WTC11 (cell line): ENCODE results near the gene BRPF1. TPM values are rescaled to one million over a fixed set of nuclear protein-coding genes. Genes with fewer than 3 reads are reported as not detected.

ENCODE experiments used
- ATAC-seq: fragments of 200-7000 bp; cut with Tn5 transposase; 2 replicates; pipeline ENCODE4 v1.10.0; 2021; ENCODE audit warnings: mild to moderate bottlenecking, moderate library complexity
- CTCF ChIA-PET: fragments of 300-600 bp; sonication (Branson Sonifier 250); formaldehyde crosslinking; loops from one replicate; lab custom pipeline; 2021; ENCODE audit warnings: antibody characterized with exemption; lab: Charles Lee
- POLR2A ChIA-PET: fragments of 350-600 bp; sonication (Branson Sonifier 250); formaldehyde crosslinking; loops from one replicate; lab custom pipeline; 2021; ENCODE audit warnings: antibody characterized with exemption; lab: Charles Lee
- DNase-seq: peaks from one replicate; pipeline ENCODE4 v3.0.0; 2021; ENCODE audit warnings: low spot score
- H3K27ac Mint-ChIP-seq: 2 replicates; pipeline ENCODE4 v1.8.0; 2021; ENCODE audit warnings: mixed read lengths
- H3K27me3 Mint-ChIP-seq: 2 replicates; pipeline ENCODE4 v1.8.0; 2021; ENCODE audit warnings: low read depth, mild to moderate bottlenecking, moderate library complexity, mixed read lengths
- H3K36me3 Mint-ChIP-seq: 2 replicates; pipeline ENCODE4 v1.8.0; 2021; ENCODE audit warnings: mixed read lengths
- H3K4me1 Mint-ChIP-seq: 2 replicates; pipeline ENCODE4 v1.8.0; 2022; ENCODE audit warnings: mixed read lengths
- H3K4me3 Mint-ChIP-seq: 2 replicates; pipeline ENCODE4 v1.8.0; 2021; ENCODE audit warnings: mild to moderate bottlenecking, moderate library complexity, mixed read lengths
- H3K9me3 Mint-ChIP-seq: 2 replicates; pipeline ENCODE4 v1.8.0; 2021; ENCODE audit warnings: mixed read lengths
- FOXK1 ChIP-seq: sonication (generic); formaldehyde crosslinking; IDR thresholded peaks from 2 replicates; pipeline ENCODE4 v1.8.0; 2022; ENCODE audit warnings: mild to moderate bottlenecking, moderate library complexity, missing genetic modification reagents
- FOXP1 ChIP-seq: sonication (generic); formaldehyde crosslinking; IDR thresholded peaks from 2 replicates; pipeline ENCODE4 v1.8.0; 2022; ENCODE audit warnings: missing genetic modification reagents, mild to moderate bottlenecking, moderate library complexity, borderline replicate concordance
- GRHL2 ChIP-seq: fragments of 250-450 bp; sonication (Bioruptor Pico); IDR thresholded peaks from 2 replicates; pipeline ENCODE4 v1.8.0; 2022; ENCODE audit warnings: mild to moderate bottlenecking, moderate library complexity; ENCODE audit not compliant: insufficient replicate concordance, severe bottlenecking
- HMGA2 ChIP-seq: fragments of 250-450 bp; sonication (Bioruptor Pico); IDR thresholded peaks from 2 replicates; pipeline ENCODE4 v1.4.0; 2021; ENCODE audit warnings: mild to moderate bottlenecking, moderate library complexity
- IRF2 ChIP-seq: sonication (generic); formaldehyde crosslinking; IDR thresholded peaks from 2 replicates; pipeline ENCODE4 v1.8.0; 2022; ENCODE audit warnings: low read depth, missing genetic modification reagents, borderline replicate concordance
- MXD4 ChIP-seq: fragments of 250-450 bp; sonication (Bioruptor Pico); IDR thresholded peaks from 2 replicates; pipeline ENCODE4 v1.8.0; 2021; ENCODE audit warnings: mild to moderate bottlenecking, moderate library complexity, borderline replicate concordance
- NR2C2 ChIP-seq: sonication (generic); formaldehyde crosslinking; IDR thresholded peaks from 2 replicates; pipeline ENCODE4 v1.8.0; 2022; ENCODE audit warnings: mild to moderate bottlenecking, missing genetic modification reagents
- OVOL2 ChIP-seq: fragments of 250-450 bp; sonication (Bioruptor Pico); IDR thresholded peaks from 2 replicates; pipeline ENCODE4 v1.9.0; 2021; ENCODE audit warnings: mild to moderate bottlenecking, borderline replicate concordance
- PRRX2 ChIP-seq: fragments of 250-450 bp; sonication (Bioruptor Pico); IDR thresholded peaks from 2 replicates; pipeline ENCODE4 v1.8.0; 2021; ENCODE audit warnings: mild to moderate bottlenecking
- RELA ChIP-seq: sonication (generic); formaldehyde crosslinking; IDR thresholded peaks from 2 replicates; pipeline ENCODE4 v1.8.1; 2022; ENCODE audit warnings: missing genetic modification reagents, mild to moderate bottlenecking, borderline replicate concordance
- SMAD3 ChIP-seq: sonication (generic); formaldehyde crosslinking; IDR thresholded peaks from 2 replicates; pipeline ENCODE4 v1.8.0; 2022; ENCODE audit warnings: missing genetic modification reagents, mild to moderate bottlenecking, borderline replicate concordance
- TEAD4 ChIP-seq: sonication (generic); formaldehyde crosslinking; IDR thresholded peaks from 2 replicates; pipeline ENCODE4 v1.8.0; 2022; ENCODE audit warnings: mild to moderate bottlenecking, missing genetic modification reagents
- TP53 ChIP-seq: sonication (generic); formaldehyde crosslinking; IDR thresholded peaks from 2 replicates; pipeline ENCODE4 v1.8.1; 2023; ENCODE audit warnings: mild to moderate bottlenecking, missing genetic modification reagents
- ZNF138 ChIP-seq: sonication (generic); formaldehyde crosslinking; conservative IDR thresholded peaks from 2 replicates; pipeline ENCODE4 v1.8.1; 2022; ENCODE audit warnings: mild to moderate bottlenecking, moderate library complexity, missing genetic modification reagents
- ZNF219 ChIP-seq: sonication (generic); formaldehyde crosslinking; IDR thresholded peaks from 2 replicates; pipeline ENCODE4 v1.8.0; 2023; ENCODE audit warnings: missing genetic modification reagents, mild to moderate bottlenecking, borderline replicate concordance
- ZNF232 ChIP-seq: sonication (generic); formaldehyde crosslinking; IDR thresholded peaks from 2 replicates; pipeline ENCODE4 v1.8.0; 2022; ENCODE audit warnings: mild to moderate bottlenecking, missing genetic modification reagents
- ZNF317 ChIP-seq: sonication (generic); formaldehyde crosslinking; IDR thresholded peaks from 2 replicates; pipeline ENCODE4 v1.8.1; 2023; ENCODE audit warnings: low read depth, mild to moderate bottlenecking, moderate library complexity, missing genetic modification reagents, borderline replicate concordance
- total RNA-seq: library from RNA; stranded (reverse); gene quantifications from 3 replicates; pipeline ENCODE4 v1.2.3, GENCODE V29; 2021
- TF ChIP-seq, protein P1 (sequence below): sonication (generic); formaldehyde crosslinking; IDR thresholded peaks from 2 replicates; pipeline ENCODE4 v1.8.0; 2022; ENCODE audit warnings: missing genetic modification reagents
- TF ChIP-seq, protein P2 (sequence below): sonication (generic); formaldehyde crosslinking; IDR thresholded peaks from 2 replicates; pipeline ENCODE4 v1.8.1; 2022; ENCODE audit warnings: low read depth, missing genetic modification reagents, borderline replicate concordance
- TF ChIP-seq, protein P3 (sequence below): fragments of 250-450 bp; sonication (Bioruptor Pico); IDR thresholded peaks from 2 replicates; pipeline ENCODE4 v1.9.0; 2021; ENCODE audit warnings: mild to moderate bottlenecking, borderline replicate concordance
- TF ChIP-seq, protein P4 (sequence below): sonication (generic); formaldehyde crosslinking; IDR thresholded peaks from 2 replicates; pipeline ENCODE4 v1.8.1; 2023; ENCODE audit warnings: mild to moderate bottlenecking, moderate library complexity, missing genetic modification reagents
- TF ChIP-seq, protein P5 (sequence below): sonication (generic); formaldehyde crosslinking; IDR thresholded peaks from 2 replicates; pipeline ENCODE4 v1.8.1; 2023; ENCODE audit warnings: mild to moderate bottlenecking, missing genetic modification reagents, moderate library complexity
- TF ChIP-seq, protein P6 (sequence below): fragments of 250-450 bp; sonication (Bioruptor Pico); IDR thresholded peaks from 2 replicates; pipeline ENCODE4 v1.8.0; 2021; ENCODE audit warnings: mild to moderate bottlenecking
- TF ChIP-seq, protein P7 (sequence below): sonication (generic); formaldehyde crosslinking; IDR thresholded peaks from 2 replicates; pipeline ENCODE4 v1.8.0; 2022; ENCODE audit warnings: mild to moderate bottlenecking, missing genetic modification reagents

Gene BRPF1
- total RNA-seq, 1 experiment from 2014 or later: 22.8 TPM

DNA sequence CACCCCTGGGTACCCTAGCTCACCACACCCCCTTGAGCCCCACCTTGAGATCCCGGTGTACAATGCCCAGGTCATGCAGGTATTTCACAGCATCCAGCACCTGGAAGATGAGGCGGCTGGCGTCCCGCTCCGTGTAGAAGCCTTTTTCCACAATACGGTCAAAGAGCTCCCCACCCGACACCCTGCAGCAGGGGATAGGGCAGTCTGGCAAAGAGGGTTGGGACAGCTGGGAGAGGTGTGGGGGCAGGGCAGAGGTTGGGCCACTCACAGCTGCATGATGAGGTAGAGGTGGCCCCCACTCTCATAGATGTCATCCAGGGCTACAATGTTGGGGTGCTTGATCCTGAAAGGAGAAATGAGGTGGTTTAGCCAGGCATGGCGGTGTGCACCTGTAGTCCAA is 31.3 kb downstream of the BRPF1 start (continued):
- TF ChIP-seq, protein P1, sequence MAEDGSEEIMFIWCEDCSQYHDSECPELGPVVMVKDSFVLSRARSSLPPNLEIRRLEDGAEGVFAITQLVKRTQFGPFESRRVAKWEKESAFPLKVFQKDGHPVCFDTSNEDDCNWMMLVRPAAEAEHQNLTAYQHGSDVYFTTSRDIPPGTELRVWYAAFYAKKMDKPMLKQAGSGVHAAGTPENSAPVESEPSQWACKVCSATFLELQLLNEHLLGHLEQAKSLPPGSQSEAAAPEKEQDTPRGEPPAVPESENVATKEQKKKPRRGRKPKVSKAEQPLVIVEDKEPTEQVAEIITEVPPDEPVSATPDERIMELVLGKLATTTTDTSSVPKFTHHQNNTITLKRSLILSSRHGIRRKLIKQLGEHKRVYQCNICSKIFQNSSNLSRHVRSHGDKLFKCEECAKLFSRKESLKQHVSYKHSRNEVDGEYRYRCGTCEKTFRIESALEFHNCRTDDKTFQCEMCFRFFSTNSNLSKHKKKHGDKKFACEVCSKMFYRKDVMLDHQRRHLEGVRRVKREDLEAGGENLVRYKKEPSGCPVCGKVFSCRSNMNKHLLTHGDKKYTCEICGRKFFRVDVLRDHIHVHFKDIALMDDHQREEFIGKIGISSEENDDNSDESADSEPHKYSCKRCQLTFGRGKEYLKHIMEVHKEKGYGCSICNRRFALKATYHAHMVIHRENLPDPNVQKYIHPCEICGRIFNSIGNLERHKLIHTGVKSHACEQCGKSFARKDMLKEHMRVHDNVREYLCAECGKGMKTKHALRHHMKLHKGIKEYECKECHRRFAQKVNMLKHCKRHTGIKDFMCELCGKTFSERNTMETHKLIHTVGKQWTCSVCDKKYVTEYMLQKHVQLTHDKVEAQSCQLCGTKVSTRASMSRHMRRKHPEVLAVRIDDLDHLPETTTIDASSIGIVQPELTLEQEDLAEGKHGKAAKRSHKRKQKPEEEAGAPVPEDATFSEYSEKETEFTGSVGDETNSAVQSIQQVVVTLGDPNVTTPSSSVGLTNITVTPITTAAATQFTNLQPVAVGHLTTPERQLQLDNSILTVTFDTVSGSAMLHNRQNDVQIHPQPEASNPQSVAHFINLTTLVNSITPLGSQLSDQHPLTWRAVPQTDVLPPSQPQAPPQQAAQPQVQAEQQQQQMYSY: no peak
- TF ChIP-seq OVOL2 (CRISPR knock-in tag): no peak
- TF ChIP-seq SMAD3: no peak
- no peak for TF ChIP-seq NR2C2
- TF ChIP-seq FOXP1 (CRISPR knock-in tag): no peak
- no peak for TF ChIP-seq ZNF219 (CRISPR knock-in tag)
- no peak for TF ChIP-seq ZNF232 (CRISPR knock-in tag)
- TF ChIP-seq MXD4 (CRISPR knock-in tag): no peak
- TF ChIP-seq HMGA2: no peak
- no peak for TF ChIP-seq TP53 (CRISPR knock-in tag)
- TF ChIP-seq TEAD4 (CRISPR knock-in tag): no peak
- TF ChIP-seq RELA (CRISPR knock-in tag): no peak
- no peak for TF ChIP-seq FOXK1 (CRISPR knock-in tag)
- TF ChIP-seq IRF2 (CRISPR knock-in tag): no peak
- TF ChIP-seq, protein P2, sequence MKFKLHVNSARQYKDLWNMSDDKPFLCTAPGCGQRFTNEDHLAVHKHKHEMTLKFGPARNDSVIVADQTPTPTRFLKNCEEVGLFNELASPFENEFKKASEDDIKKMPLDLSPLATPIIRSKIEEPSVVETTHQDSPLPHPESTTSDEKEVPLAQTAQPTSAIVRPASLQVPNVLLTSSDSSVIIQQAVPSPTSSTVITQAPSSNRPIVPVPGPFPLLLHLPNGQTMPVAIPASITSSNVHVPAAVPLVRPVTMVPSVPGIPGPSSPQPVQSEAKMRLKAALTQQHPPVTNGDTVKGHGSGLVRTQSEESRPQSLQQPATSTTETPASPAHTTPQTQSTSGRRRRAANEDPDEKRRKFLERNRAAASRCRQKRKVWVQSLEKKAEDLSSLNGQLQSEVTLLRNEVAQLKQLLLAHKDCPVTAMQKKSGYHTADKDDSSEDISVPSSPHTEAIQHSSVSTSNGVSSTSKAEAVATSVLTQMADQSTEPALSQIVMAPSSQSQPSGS: no peak
- TF ChIP-seq, protein P3, sequence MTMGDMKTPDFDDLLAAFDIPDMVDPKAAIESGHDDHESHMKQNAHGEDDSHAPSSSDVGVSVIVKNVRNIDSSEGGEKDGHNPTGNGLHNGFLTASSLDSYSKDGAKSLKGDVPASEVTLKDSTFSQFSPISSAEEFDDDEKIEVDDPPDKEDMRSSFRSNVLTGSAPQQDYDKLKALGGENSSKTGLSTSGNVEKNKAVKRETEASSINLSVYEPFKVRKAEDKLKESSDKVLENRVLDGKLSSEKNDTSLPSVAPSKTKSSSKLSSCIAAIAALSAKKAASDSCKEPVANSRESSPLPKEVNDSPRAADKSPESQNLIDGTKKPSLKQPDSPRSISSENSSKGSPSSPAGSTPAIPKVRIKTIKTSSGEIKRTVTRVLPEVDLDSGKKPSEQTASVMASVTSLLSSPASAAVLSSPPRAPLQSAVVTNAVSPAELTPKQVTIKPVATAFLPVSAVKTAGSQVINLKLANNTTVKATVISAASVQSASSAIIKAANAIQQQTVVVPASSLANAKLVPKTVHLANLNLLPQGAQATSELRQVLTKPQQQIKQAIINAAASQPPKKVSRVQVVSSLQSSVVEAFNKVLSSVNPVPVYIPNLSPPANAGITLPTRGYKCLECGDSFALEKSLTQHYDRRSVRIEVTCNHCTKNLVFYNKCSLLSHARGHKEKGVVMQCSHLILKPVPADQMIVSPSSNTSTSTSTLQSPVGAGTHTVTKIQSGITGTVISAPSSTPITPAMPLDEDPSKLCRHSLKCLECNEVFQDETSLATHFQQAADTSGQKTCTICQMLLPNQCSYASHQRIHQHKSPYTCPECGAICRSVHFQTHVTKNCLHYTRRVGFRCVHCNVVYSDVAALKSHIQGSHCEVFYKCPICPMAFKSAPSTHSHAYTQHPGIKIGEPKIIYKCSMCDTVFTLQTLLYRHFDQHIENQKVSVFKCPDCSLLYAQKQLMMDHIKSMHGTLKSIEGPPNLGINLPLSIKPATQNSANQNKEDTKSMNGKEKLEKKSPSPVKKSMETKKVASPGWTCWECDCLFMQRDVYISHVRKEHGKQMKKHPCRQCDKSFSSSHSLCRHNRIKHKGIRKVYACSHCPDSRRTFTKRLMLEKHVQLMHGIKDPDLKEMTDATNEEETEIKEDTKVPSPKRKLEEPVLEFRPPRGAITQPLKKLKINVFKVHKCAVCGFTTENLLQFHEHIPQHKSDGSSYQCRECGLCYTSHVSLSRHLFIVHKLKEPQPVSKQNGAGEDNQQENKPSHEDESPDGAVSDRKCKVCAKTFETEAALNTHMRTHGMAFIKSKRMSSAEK (CRISPR knock-in tag): no peak
- no peak for TF ChIP-seq ZNF138 (CRISPR knock-in tag)
- TF ChIP-seq, all 79 proteins: peak for 0

DNA sequence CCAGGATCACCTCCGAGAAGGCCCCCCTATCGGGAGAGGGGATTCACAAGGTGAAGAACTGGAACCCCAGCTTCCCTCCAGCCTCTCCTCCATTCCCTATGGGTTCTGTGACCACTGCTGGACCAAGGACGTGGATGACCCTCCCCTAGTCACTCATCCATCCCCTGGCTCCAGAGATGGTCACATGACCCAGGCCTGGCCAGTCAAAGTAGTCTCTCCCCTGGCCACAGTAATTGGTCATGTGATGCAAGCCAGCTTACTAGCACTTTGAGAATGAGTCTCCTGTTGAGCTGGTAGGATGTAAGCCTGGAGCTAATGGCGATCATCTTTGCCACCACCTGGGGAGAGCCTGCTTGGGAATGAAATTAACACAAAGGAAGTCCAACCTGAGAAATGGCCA is 34.3 kb downstream of the BRPF1 start:
- ATAC-seq (peak; percentile 20), DNase-seq (no peak)
- POLR2A ChIA-PET: interaction anchor here (1.3 kb wide), 1 partner anchor 17 kb away, joined by 4 read pairs; the partner anchor contains the start of gene OGG1
- CTCF ChIA-PET: interaction anchor here (1.4 kb wide), 1 partner anchor 39 kb away, joined by 3 read pairs; no protein-coding TSS in a partner anchor
- Mint-ChIP-seq H3K9me3 (no peaks in the 10 kb centered on the region), H3K27me3 (peaks cover 59% of the 10 kb centered on the region), H3K4me3 (no peak overlapping the region), H3K27ac (no peak overlapping the region), H3K36me3 (no peaks in the 10 kb centered on the region), H3K4me1 (peaks cover 15% of the 10 kb centered on the region)
- no peak for TF ChIP-seq PRRX2
- TF ChIP-seq, protein P4, sequence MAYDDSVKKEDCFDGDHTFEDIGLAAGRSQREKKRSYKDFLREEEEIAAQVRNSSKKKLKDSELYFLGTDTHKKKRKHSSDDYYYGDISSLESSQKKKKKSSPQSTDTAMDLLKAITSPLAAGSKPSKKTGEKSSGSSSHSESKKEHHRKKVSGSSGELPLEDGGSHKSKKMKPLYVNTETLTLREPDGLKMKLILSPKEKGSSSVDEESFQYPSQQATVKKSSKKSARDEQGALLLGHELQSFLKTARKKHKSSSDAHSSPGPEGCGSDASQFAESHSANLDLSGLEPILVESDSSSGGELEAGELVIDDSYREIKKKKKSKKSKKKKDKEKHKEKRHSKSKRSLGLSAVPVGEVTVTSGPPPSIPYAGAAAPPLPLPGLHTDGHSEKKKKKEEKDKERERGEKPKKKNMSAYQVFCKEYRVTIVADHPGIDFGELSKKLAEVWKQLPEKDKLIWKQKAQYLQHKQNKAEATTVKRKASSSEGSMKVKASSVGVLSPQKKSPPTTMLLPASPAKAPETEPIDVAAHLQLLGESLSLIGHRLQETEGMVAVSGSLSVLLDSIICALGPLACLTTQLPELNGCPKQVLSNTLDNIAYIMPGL (CRISPR knock-in tag): no peak
- TF ChIP-seq, protein P5, sequence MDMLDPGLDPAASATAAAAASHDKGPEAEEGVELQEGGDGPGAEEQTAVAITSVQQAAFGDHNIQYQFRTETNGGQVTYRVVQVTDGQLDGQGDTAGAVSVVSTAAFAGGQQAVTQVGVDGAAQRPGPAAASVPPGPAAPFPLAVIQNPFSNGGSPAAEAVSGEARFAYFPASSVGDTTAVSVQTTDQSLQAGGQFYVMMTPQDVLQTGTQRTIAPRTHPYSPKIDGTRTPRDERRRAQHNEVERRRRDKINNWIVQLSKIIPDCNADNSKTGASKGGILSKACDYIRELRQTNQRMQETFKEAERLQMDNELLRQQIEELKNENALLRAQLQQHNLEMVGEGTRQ (CRISPR knock-in tag): peak; percentile 94
- no peak for TF ChIP-seq GRHL2 (CRISPR knock-in tag)
- no peak for TF ChIP-seq FOXK1 (CRISPR knock-in tag)
- TF ChIP-seq, protein P6, sequence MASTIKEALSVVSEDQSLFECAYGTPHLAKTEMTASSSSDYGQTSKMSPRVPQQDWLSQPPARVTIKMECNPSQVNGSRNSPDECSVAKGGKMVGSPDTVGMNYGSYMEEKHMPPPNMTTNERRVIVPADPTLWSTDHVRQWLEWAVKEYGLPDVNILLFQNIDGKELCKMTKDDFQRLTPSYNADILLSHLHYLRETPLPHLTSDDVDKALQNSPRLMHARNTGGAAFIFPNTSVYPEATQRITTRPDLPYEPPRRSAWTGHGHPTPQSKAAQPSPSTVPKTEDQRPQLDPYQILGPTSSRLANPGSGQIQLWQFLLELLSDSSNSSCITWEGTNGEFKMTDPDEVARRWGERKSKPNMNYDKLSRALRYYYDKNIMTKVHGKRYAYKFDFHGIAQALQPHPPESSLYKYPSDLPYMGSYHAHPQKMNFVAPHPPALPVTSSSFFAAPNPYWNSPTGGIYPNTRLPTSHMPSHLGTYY (CRISPR knock-in tag): no peak
- no peak for TF ChIP-seq ZNF317 (CRISPR knock-in tag)
- TF ChIP-seq, protein P7, sequence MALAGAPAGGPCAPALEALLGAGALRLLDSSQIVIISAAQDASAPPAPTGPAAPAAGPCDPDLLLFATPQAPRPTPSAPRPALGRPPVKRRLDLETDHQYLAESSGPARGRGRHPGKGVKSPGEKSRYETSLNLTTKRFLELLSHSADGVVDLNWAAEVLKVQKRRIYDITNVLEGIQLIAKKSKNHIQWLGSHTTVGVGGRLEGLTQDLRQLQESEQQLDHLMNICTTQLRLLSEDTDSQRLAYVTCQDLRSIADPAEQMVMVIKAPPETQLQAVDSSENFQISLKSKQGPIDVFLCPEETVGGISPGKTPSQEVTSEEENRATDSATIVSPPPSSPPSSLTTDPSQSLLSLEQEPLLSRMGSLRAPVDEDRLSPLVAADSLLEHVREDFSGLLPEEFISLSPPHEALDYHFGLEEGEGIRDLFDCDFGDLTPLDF (CRISPR knock-in tag): no peak
